Measurements from ENCODE around the gene PSMD1.
A peak's percentile ranks its signal among the peaks of the same experiment; 100 is the strongest.

GRCh38 chr2:231174211-231174651 lies 117.6 kb downstream of the PSMD1 start:
- TF ChIP-seq POLR2AphosphoS5 (IDR thresholded peaks at IDR 0.05; ENCODE audit: insufficient read depth, low read depth, low read length), result peak; percentile 16
- TF ChIP-seq FOS (IDR thresholded peaks at IDR 0.05; ENCODE audit: borderline replicate concordance, insufficient read depth, low read length), result no peak
- no peak for TF ChIP-seq MAX (IDR thresholded peaks at IDR 0.05; ENCODE audit: insufficient read depth, insufficient read length)
